Gastrocnemius medialis (tissue), 4 donors: Measurements from ENCODE around the gene STX7. TPM values are rescaled to one million over a fixed set of nuclear protein-coding genes. Genes with fewer than 3 reads are reported as not detected.

Experiments
- ATAC-seq, 2 donors: fragments of 150-250 bp; one replicate each; pipeline ENCODE4 v1.9.1; 2016
- DNase-seq, 2 donors: peaks; one replicate each; pipeline ENCODE4 v3.0.0-alpha.2; 2019
- H3K27ac ChIP-seq, 4 donors: fragments of 200-600 bp; sonication (generic); 1 replicate in 1 of 4; 2 replicates in 3 of 4; pipeline ENCODE4 v1.5.1; 2016 to 2018; ENCODE audit warnings: mild to moderate bottlenecking in 2 of 4, moderate library complexity in 1 of 4
- H3K27me3 ChIP-seq, 3 donors: fragments of 200-600 bp; sonication (generic) in 2 of 3; 1 replicate in 1 of 3; 2 replicates in 2 of 3; pipeline versions ENCODE4 v1.5.1 to v1.6.0; 2016 to 2019; ENCODE audit warnings: mild to moderate bottlenecking in 1 of 3, moderate library complexity in 1 of 3
- H3K36me3 ChIP-seq, 2 donors: fragments of 200-600 bp; sonication (generic) in 1 of 2; one replicate each; pipeline ENCODE4 v1.5.1; 2017 to 2018
- H3K4me1 ChIP-seq, 2 donors: fragments of 200-600 bp; sonication (generic) in 1 of 2; one replicate each; pipeline ENCODE4 v1.5.1; 2016 to 2017; ENCODE audit warnings: mild to moderate bottlenecking in 2 of 2
- H3K4me3 ChIP-seq, 4 donors: fragments of 200-600 bp; sonication (generic) in 3 of 4; 1 replicate in 1 of 4; 2 replicates in 3 of 4; pipeline ENCODE4 v1.5.1; 2016 to 2019; ENCODE audit warnings: mild to moderate bottlenecking in 2 of 4
- H3K9me3 ChIP-seq, 3 donors: fragments of 200-600 bp; sonication (generic) in 2 of 3; 1 replicate in 1 of 3; 2 replicates in 2 of 3; pipeline ENCODE4 v1.5.1; 2016 to 2019
- CTCF ChIP-seq, 5 experiments: fragments of 450-650 bp in 3 of 5; fragments of 200-600 bp in 2 of 5; sonication (generic) in 2 of 5; IDR thresholded peaks in 4 of 5; conservative IDR thresholded peaks in 1 of 5; 1 replicate in 4 of 5; 2 replicates in 1 of 5; pipeline ENCODE4 v1.5.1; 2016 to 2019; ENCODE audit warnings: antibody characterized with exemption in 5 of 5, mild to moderate bottlenecking in 3 of 5, moderate library complexity in 3 of 5
- POLR2A ChIP-seq, 2 donors: fragments of 450-650 bp; IDR thresholded peaks; one replicate each; pipeline ENCODE4 v1.6.1; 2017; ENCODE audit warnings: antibody characterized with exemption in 2 of 2, mild to moderate bottlenecking in 2 of 2, moderate library complexity in 2 of 2
- in situ Hi-C, 4 donors: fragments of 200-750 bp; cut with MboI; loops; one replicate each; pipeline versions ENCODE4 v1.15.0 to v1.8.0; 2017; ENCODE audit warnings: low sequenced_read_pairs in 4 of 4
- intact Hi-C: fragments of 100-400 bp; cut with DNase I; formaldehyde crosslinking; loops from one replicate; pipeline ENCODE4 v1.15.1; 2023; ENCODE audit warnings: low total_unique reads
- total RNA-seq, 4 donors: library from RNA; depleted of rRNA; stranded (reverse); fragments of >200 nt; gene quantifications; one replicate each; pipeline versions ENCODE4 v1.1.0 to v1.2.3, GENCODE V29; 2016

The STX7 gene
- total RNA-seq, 4 donors from 2014 or later: 18.2 to 64.3 (median 20.6) TPM

GRCh38 chr6:132530293-132530974, 17.5 kb upstream of the STX7 start:
- intact Hi-C loops: loop anchor here (2.0 to 5.0 kb wide), 3 partner anchors 268 to 1387 kb away; partner anchors contain the start of gene SLC18B1
- H3K36me3 ChIP-seq: no peaks in the 10 kb centered on the region
- no peak overlapping the region for H3K27ac ChIP-seq
- DNase-seq: peak; percentile 14 to 24
- peak; percentile 54 to 82 for ATAC-seq
- TF ChIP-seq POLR2A (IDR thresholded peaks at IDR 0.05): no peak
- peak; percentile 55 to 86 (median 68) for TF ChIP-seq CTCF (IDR thresholded peaks at IDR 0.05 in 4 of 5, conservative IDR thresholded peaks at IDR 0.05 in 1 of 5)
- H3K27me3 ChIP-seq: no peaks in the 10 kb centered on the region
- in situ Hi-C loops: loop anchor here in 3 of 4 donors (25.0 kb wide), 3 partner anchors 232 to 1032 kb away; partner anchors contain the start of genes SLC18B1 (in 1 of the 3) and VNN2 (in 1 of the 3)
- H3K4me3 ChIP-seq: no peak overlapping the region
- H3K4me1 ChIP-seq: no peaks in the 10 kb centered on the region
- H3K9me3 ChIP-seq: no peaks in the 10 kb centered on the region

GRCh38 chr6:132527791-132528190, 14.9 kb upstream of the STX7 start:
- Histone ChIP-seq H3K27ac (no peak overlapping the region), H3K27me3 (no peaks in the 10 kb centered on the region), H3K4me1 (no peaks in the 10 kb centered on the region), H3K9me3 (no peaks in the 10 kb centered on the region), H3K36me3 (no peaks in the 10 kb centered on the region), H3K4me3 (no peak overlapping the region)
- intact Hi-C loops: no loop called here
- in situ Hi-C loops: loop anchor here in 3 of 4 donors (25.0 kb wide), 3 partner anchors 235 to 1035 kb away; partner anchors contain the start of genes SLC18B1 (in 1 of the 3) and VNN2 (in 1 of the 3)
- DNase-seq (no peak), ATAC-seq (no peak)
- TF ChIP-seq POLR2A (IDR thresholded peaks at IDR 0.05) (no peak), CTCF (IDR thresholded peaks at IDR 0.05 in 4 of 5, conservative IDR thresholded peaks at IDR 0.05 in 1 of 5) (no peak)

GRCh38 chr6:132526461-132526860, 13.5 kb upstream of the STX7 start:
- DNase-seq: no peak
- Histone ChIP-seq H3K4me3 (no peak overlapping the region), H3K27me3 (no peaks in the 10 kb centered on the region), H3K27ac (no peak overlapping the region), H3K9me3 (no peaks in the 10 kb centered on the region), H3K4me1 (no peaks in the 10 kb centered on the region), H3K36me3 (no peaks in the 10 kb centered on the region)
- no peak for TF ChIP-seq POLR2A (IDR thresholded peaks at IDR 0.05)
- no peak for TF ChIP-seq CTCF (IDR thresholded peaks at IDR 0.05 in 4 of 5, conservative IDR thresholded peaks at IDR 0.05 in 1 of 5)
- intact Hi-C loops: no loop called here
- ATAC-seq: no peak
- in situ Hi-C loops: loop anchor here in 3 of 4 donors (25.0 kb wide), 3 partner anchors 236 to 1036 kb away; partner anchors contain the start of genes SLC18B1 (in 1 of the 3) and VNN2 (in 1 of the 3)

GRCh38 chr6:132525866-132526265, 12.9 kb upstream of the STX7 start:
- intact Hi-C loops: no loop called here

More at GRCh38 chr6:132525866-132526265, 12.9 kb upstream of the STX7 start:
- no peak overlapping the region for H3K4me3 ChIP-seq
- no peaks in the 10 kb centered on the region for H3K27me3 ChIP-seq
- no peak for DNase-seq
- in situ Hi-C loops: loop anchor here in 3 of 4 donors (25.0 kb wide), 3 partner anchors 236 to 1036 kb away; partner anchors contain the start of genes SLC18B1 (in 1 of the 3) and VNN2 (in 1 of the 3)
- TF ChIP-seq POLR2A (IDR thresholded peaks at IDR 0.05): no peak
- TF ChIP-seq CTCF (IDR thresholded peaks at IDR 0.05 in 4 of 5, conservative IDR thresholded peaks at IDR 0.05 in 1 of 5): no peak
- H3K27ac ChIP-seq: no peak overlapping the region
- H3K36me3 ChIP-seq: no peaks in the 10 kb centered on the region
- no peaks in the 10 kb centered on the region for H3K9me3 ChIP-seq
- no peaks in the 10 kb centered on the region for H3K4me1 ChIP-seq
- ATAC-seq: no peak
